H1 (cell line): ENCODE measurements around the gene TANC1. TPM values are rescaled to one million over a fixed set of nuclear protein-coding genes. Genes with fewer than 3 reads are reported as not detected.

Experiments used
- CTCF ChIA-PET: fragments of 300-600 bp; sonication (Branson Sonifier 250); formaldehyde crosslinking; loops from one replicate; lab custom pipeline; 2021; ENCODE audit not compliant: partially characterized antibody; lab: Charles Lee
- POLR2A ChIA-PET: fragments of 300-600 bp; sonication (Branson Sonifier 250); formaldehyde crosslinking; loops from one replicate; lab custom pipeline; 2021; ENCODE audit warnings: inconsistent platforms; ENCODE audit not compliant: partially characterized antibody; lab: Charles Lee
- DNase-seq, 2 experiments: peaks; one replicate each; pipeline versions ENCODE4 v3.0.0 to v3.0.0-alpha.2; 2010 to 2022; ENCODE audit warnings: low spot score in 2 of 2, low read depth in 1 of 2, mixed read lengths in 1 of 2
- FAIRE-seq: peaks from 2 replicates; lab custom pipeline; 2011; peaks lifted over from hg19 to GRCh38; lab: Jason Lieb, UNC
- H2AFZ ChIP-seq: 2 replicates; pipeline ENCODE4 v1.8.1; 2012; ENCODE audit warnings: low read length, inconsistent platforms
- H2AK5ac ChIP-seq: 2 replicates; pipeline ENCODE4 v1.6.1; 2013; ENCODE audit warnings: low read depth, low read length
- H2BK120ac ChIP-seq: replicated peaks from 2 replicates; pipeline ENCODE3; 2013; ENCODE audit warnings: low read depth, low read length, inconsistent platforms
- H2BK12ac ChIP-seq: 2 replicates; pipeline ENCODE4 v1.6.1; 2013; ENCODE audit warnings: low read depth, low read length
- H2BK15ac ChIP-seq: 2 replicates; pipeline ENCODE4 v1.6.1; 2013; ENCODE audit warnings: low read length
- H2BK20ac ChIP-seq: 2 replicates; pipeline ENCODE4 v1.6.1; 2013; ENCODE audit warnings: low read length
- H2BK5ac ChIP-seq: 2 replicates; pipeline ENCODE4 v1.6.1; 2013; ENCODE audit warnings: low read depth, low read length
- H3K14ac ChIP-seq: 2 replicates; pipeline ENCODE4 v1.6.1; 2013; ENCODE audit warnings: inconsistent platforms; ENCODE audit not compliant: insufficient read length
- H3K18ac ChIP-seq: 2 replicates; pipeline ENCODE4 v1.6.1; 2013; ENCODE audit warnings: low read length; ENCODE audit errors: extremely low read depth
- H3K23ac ChIP-seq: 2 replicates; pipeline ENCODE4 v1.6.1; 2013; ENCODE audit warnings: inconsistent platforms; ENCODE audit not compliant: insufficient read length
- H3K23me2 ChIP-seq: 2 replicates; pipeline ENCODE4 v1.6.1; 2013; ENCODE audit warnings: low read depth, low read length
- H3K27ac ChIP-seq: 2 replicates; pipeline ENCODE4 v1.6.1; 2011; ENCODE audit warnings: low read depth, low read length, inconsistent platforms
- H3K27me3 ChIP-seq, 4 experiments: replicated peaks in 1 of 4; 1 replicate in 1 of 4; 2 replicates in 3 of 4; pipeline versions ENCODE4 v1.6.1 to v1.8.1; 2011 to 2013; ENCODE audit warnings: low read length in 3 of 4, mild to moderate bottlenecking in 3 of 4, inconsistent platforms in 2 of 4, mixed read lengths in 2 of 4, moderate library complexity in 1 of 4; ENCODE audit not compliant: control insufficient read depth in 3 of 4, insufficient read depth in 3 of 4; ENCODE audit errors: extremely low read depth in 1 of 4
- H3K36me3 ChIP-seq, 4 experiments: 2 replicates each; pipeline versions ENCODE4 v1.6.1 to v1.8.1; 2011 to 2013; ENCODE audit warnings: mild to moderate bottlenecking in 4 of 4, low read length in 3 of 4, moderate library complexity in 2 of 4, control low read depth in 1 of 4, inconsistent platforms in 1 of 4; ENCODE audit not compliant: insufficient read depth in 4 of 4, control insufficient read depth in 2 of 4
- H3K4ac ChIP-seq: replicated peaks from 2 replicates; pipeline ENCODE3; 2013; ENCODE audit warnings: low read length, low read depth, mixed read lengths, inconsistent platforms; ENCODE audit not compliant: insufficient read length
- H3K4me1 ChIP-seq, 4 experiments: replicated peaks in 1 of 4; 1 replicate in 1 of 4; 2 replicates in 3 of 4; pipeline versions ENCODE4 v1.6.1 to v1.8.1; 2011 to 2013; ENCODE audit warnings: low read length in 3 of 4, inconsistent platforms in 2 of 4, mixed read lengths in 1 of 4; ENCODE audit not compliant: insufficient read depth in 4 of 4, control insufficient read depth in 3 of 4
- H3K4me2 ChIP-seq, 2 experiments: 2 replicates each; pipeline versions ENCODE4 v1.6.1 to v1.8.1; 2011 to 2013; ENCODE audit warnings: low read depth in 2 of 2, low read length in 2 of 2, control low read depth in 1 of 2, inconsistent platforms in 1 of 2, mild to moderate bottlenecking in 1 of 2; ENCODE audit not compliant: insufficient read depth in 1 of 2
- H3K4me3 ChIP-seq, 4 experiments: fragments of 200-600, 300-600 bp in 1 of 4; sonication (generic), shearing (Covaris generic), sonication (Bioruptor Twin) in 1 of 4; 2 replicates each; pipeline versions ENCODE4 v1.5.1 to v1.8.1; 2011 to 2016; ENCODE audit warnings: low read length in 4 of 4, low read depth in 3 of 4, control low read depth in 2 of 4, inconsistent platforms in 2 of 4, mild to moderate bottlenecking in 2 of 4, mixed read lengths in 1 of 4, moderate library complexity in 1 of 4; ENCODE audit not compliant: insufficient read depth in 2 of 4; ENCODE audit errors: extremely low read depth in 1 of 4
- H3K56ac ChIP-seq: replicated peaks from 2 replicates; pipeline ENCODE3; 2013; ENCODE audit warnings: low read depth, mild to moderate bottlenecking, mixed read lengths, low read length, inconsistent platforms; ENCODE audit not compliant: insufficient read length
- H3K79me1 ChIP-seq: 2 replicates; pipeline ENCODE4 v1.6.1; 2013; ENCODE audit warnings: low read depth, low read length, control low read depth
- H3K79me2 ChIP-seq, 2 experiments: 2 replicates each; pipeline versions ENCODE4 v1.6.1 to v1.8.1; 2012 to 2013; ENCODE audit warnings: low read length in 2 of 2, mild to moderate bottlenecking in 2 of 2, inconsistent platforms in 1 of 2; ENCODE audit not compliant: insufficient read depth in 2 of 2, control insufficient read depth in 1 of 2
- H3K9ac ChIP-seq, 4 experiments: replicated peaks in 1 of 4; 1 replicate in 1 of 4; 2 replicates in 3 of 4; pipeline versions ENCODE4 v1.6.1 to v1.8.1; 2011 to 2013; ENCODE audit warnings: low read depth in 3 of 4, low read length in 3 of 4, control low read depth in 2 of 4, mild to moderate bottlenecking in 2 of 4, moderate library complexity in 2 of 4, inconsistent platforms in 1 of 4; ENCODE audit errors: extremely low read depth in 1 of 4
- H3K9me3 ChIP-seq, 2 experiments: 2 replicates each; pipeline versions ENCODE4 v1.6.1 to v1.8.1; 2012 to 2013; ENCODE audit warnings: mild to moderate bottlenecking in 2 of 2, moderate library complexity in 2 of 2, control low read depth in 1 of 2, inconsistent platforms in 1 of 2, low read depth in 1 of 2, low read length in 1 of 2, mixed read lengths in 1 of 2; ENCODE audit not compliant: insufficient read depth in 2 of 2
- H4K20me1 ChIP-seq, 2 experiments: replicated peaks in 1 of 2; 2 replicates each; pipeline versions ENCODE3 to v1.8.1; 2011 to 2013; ENCODE audit warnings: inconsistent platforms in 2 of 2, low read length in 2 of 2, mild to moderate bottlenecking in 1 of 2; ENCODE audit not compliant: insufficient read depth in 2 of 2, control insufficient read depth in 1 of 2
- H4K5ac ChIP-seq: 2 replicates; pipeline ENCODE4 v1.6.1; 2013; ENCODE audit warnings: low read length, low read depth, mixed read lengths, inconsistent platforms; ENCODE audit not compliant: insufficient read length
- H4K8ac ChIP-seq: 2 replicates; pipeline ENCODE4 v1.8.0; 2013; ENCODE audit warnings: mild to moderate bottlenecking, moderate library complexity, low read length, inconsistent platforms; ENCODE audit not compliant: insufficient read depth; ENCODE audit errors: extremely low read depth
- H4K91ac ChIP-seq: replicated peaks from 2 replicates; pipeline ENCODE3; 2013; ENCODE audit warnings: low read length, mixed read lengths, inconsistent platforms; ENCODE audit not compliant: insufficient read length
- ATF2 ChIP-seq: IDR thresholded peaks from 2 replicates; pipeline ENCODE4 v1.6.1; 2012; ENCODE audit warnings: low read length, inconsistent platforms
- HDAC2 ChIP-seq, 2 experiments: fragments of 300-600 bp in 1 of 2; sonication (generic) in 1 of 2; IDR thresholded peaks; 2 replicates each; pipeline ENCODE4 v1.6.1; 2011 to 2012; ENCODE audit warnings: low read depth in 2 of 2, low read length in 2 of 2, mild to moderate bottlenecking in 2 of 2, moderate library complexity in 2 of 2, borderline replicate concordance in 1 of 2, inconsistent platforms in 1 of 2
- POLR2A ChIP-seq, 2 experiments: IDR thresholded peaks; 1 replicate in 1 of 2; 2 replicates in 1 of 2; pipeline ENCODE4 v1.6.1; 2011; ENCODE audit warnings: low read depth in 2 of 2, low read length in 2 of 2, mild to moderate bottlenecking in 2 of 2; ENCODE audit errors: control extremely low read depth in 1 of 2
- TAF7 ChIP-seq: optimal IDR thresholded peaks from 2 replicates; pipeline ENCODE3; 2011; ENCODE audit warnings: low read depth, mild to moderate bottlenecking, inconsistent platforms, low read length, moderate library complexity, borderline replicate concordance
- WGBS, 2 experiments: shearing (Covaris generic) in 1 of 2; methylation state at CpG; one replicate each; pipeline versions ENCODE4 v1.1.6 to v1.1.7; 2013 to 2015; ENCODE audit warnings: low lambda C conversion rate in 2 of 2, mixed read lengths in 2 of 2, inconsistent platforms in 1 of 2, low coverage in 1 of 2, missing lambda C conversion rate in 1 of 2; ENCODE audit not compliant: insufficient replicate concordance in 2 of 2, insufficient coverage in 1 of 2, insufficient read length in 1 of 2; ENCODE audit errors: extremely low coverage in 1 of 2, missing lambda C conversion rate in 1 of 2; 5-methylcytosine and 5-hydroxymethylcytosine counted together
- polyA plus RNA-seq, 7 experiments: library from polyadenylated mRNA; depleted of rRNA in 3 of 7; stranded (reverse) in 5 of 7; unstranded in 2 of 7; fragments of >200 nt in 5 of 7; fragments of 200-250 nt in 2 of 7; gene quantifications; 1 replicate in 5 of 7; 2 replicates in 1 of 7; 4 replicates in 1 of 7; pipeline versions ENCODE4 v1.2.1 to v1.2.3, GENCODE V29; 2011 to 2013; ENCODE audit warnings: missing spikeins in 2 of 7, mixed read lengths in 2 of 7
- total RNA-seq: library from RNA; stranded (reverse); fragmentation: NEBNext Ultra II Directional; extraction: Animal tissue kit (Norgen Biotek cat#: 25700); gene quantifications from 2 replicates; pipeline ENCODE4 v1.2.1, GENCODE V29; 2021

TANC1 gene
- total and polyA plus RNA-seq, 2 of the 8 experiments (the other 6 are each of a cell fraction or from before 2014, with no cell fraction given): 4.1 to 7.6 TPM

DNA sequence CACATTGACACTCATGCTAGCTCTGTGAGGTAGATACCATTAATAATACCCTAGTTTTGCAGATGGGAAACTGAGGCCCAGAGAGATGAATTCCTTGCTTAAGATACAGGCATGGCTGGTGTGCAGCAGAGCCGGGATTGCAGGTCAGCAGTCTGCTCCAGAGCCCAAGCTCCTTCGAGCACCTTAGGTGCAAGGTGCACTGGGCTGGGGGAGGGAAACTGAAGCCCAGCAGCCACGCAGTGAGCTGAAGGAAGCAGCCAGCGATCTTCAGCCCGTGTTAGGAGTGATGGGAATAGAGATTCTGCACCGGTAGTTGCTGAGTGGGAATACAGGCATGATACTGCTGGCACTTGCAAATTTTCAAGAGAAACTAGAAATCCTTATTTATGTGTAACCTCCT, 50.6 kb downstream of the TANC1 start:
- DNase-seq (no peak), FAIRE-seq (no peak)
- POLR2A ChIA-PET: no interaction called here
- H3K18ac ChIP-seq: no peak overlapping the region
- WGBS, 2 experiments: 89% methylated on average over 6 of the region's 6 CpGs; no CpG with 5 or more reads in 1 of the 2 experiments
- H2AFZ ChIP-seq: no peak overlapping the region
- H4K5ac ChIP-seq: no peak overlapping the region
- no peaks in the 10 kb centered on the region for H3K23me2 ChIP-seq
- H3K27ac ChIP-seq: no peak overlapping the region
- H2BK12ac ChIP-seq: no peak overlapping the region
- no peaks in the 10 kb centered on the region for H3K36me3 ChIP-seq
- H3K56ac ChIP-seq: no peak overlapping the region
- H2BK15ac ChIP-seq: no peak overlapping the region
- CTCF ChIA-PET: interaction anchor here (1.2 to 1.9 kb wide), 2 partner anchors 10 to 22 kb away, joined by 3 to 5 read pairs; no protein-coding TSS in a partner anchor
- no peak overlapping the region for H2BK120ac ChIP-seq
- H3K14ac ChIP-seq: no peak overlapping the region
- H3K9ac ChIP-seq: no peak overlapping the region
- no peaks in the 10 kb centered on the region for H3K79me1 ChIP-seq
- H3K23ac ChIP-seq: no peak overlapping the region
- H2BK20ac ChIP-seq: no peak overlapping the region
- H4K20me1 ChIP-seq: peaks cover 0 to 2% of the 10 kb centered on the region in 2 experiments
- TF ChIP-seq POLR2A (IDR thresholded peaks at IDR 0.05; ENCODE audit: control extremely low read depth in 1 of 2, low read depth in 2 of 2, low read length in 2 of 2): no peak
- TF ChIP-seq HDAC2 (IDR thresholded peaks at IDR 0.05; ENCODE audit: borderline replicate concordance in 1 of 2, low read depth in 2 of 2, low read length in 2 of 2): no peak
- TF ChIP-seq TAF7: no peak
- TF ChIP-seq ATF2: no peak
- H3K4me1 ChIP-seq: no peaks in the 10 kb centered on the region
- H4K8ac ChIP-seq: no peak overlapping the region
- H2BK5ac ChIP-seq: no peak overlapping the region
- H2AK5ac ChIP-seq: no peak overlapping the region
- H3K79me2 ChIP-seq: no peaks in the 10 kb centered on the region
- H3K4me2 ChIP-seq: no peak overlapping the region
- no peak overlapping the region for H4K91ac ChIP-seq
- peaks cover 16 to 18% of the 10 kb centered on the region in 2 experiments; a peak in 3 of 4 replicates for H3K9me3 ChIP-seq
- H3K4me3 ChIP-seq: no peak overlapping the region
- H3K4ac ChIP-seq: no peak overlapping the region
- H3K27me3 ChIP-seq: no peaks in the 10 kb centered on the region
